A549 (cell line): ENCODE measurements around the gene SUPT3H. TPM values are rescaled to one million over a fixed set of nuclear protein-coding genes. Genes with fewer than 3 reads are reported as not detected.

Source experiments
- ATAC-seq, 2 experiments: fragments of 200-7000 bp in 1 of 2; fragments of >200 bp in 1 of 2; cut with Nextera tagmentation in 1 of 2; cut with Tn5 transposase in 1 of 2; 3 replicates each; pipeline versions ENCODE4 v1.8.0 to v1.9.1; 2018 to 2020; ENCODE audit warnings: mild to moderate bottlenecking in 1 of 2, moderate library complexity in 1 of 2
- CTCF ChIA-PET: fragments of 300-600 bp; sonication (Branson Sonifier 250); formaldehyde crosslinking; extraction: SDS; loops from one replicate; lab custom pipeline; 2021; ENCODE audit warnings: antibody characterized with exemption, inconsistent platforms; lab: Yijun Ruan, JAX
- POLR2A ChIA-PET: fragments of 350-600 bp; formaldehyde crosslinking; extraction: SDS; loops from one replicate; lab custom pipeline; 2021; ENCODE audit warnings: antibody characterized with exemption, inconsistent platforms; lab: Yijun Ruan, JAX
- DNase-seq, 2 experiments: peaks; one replicate each; pipeline versions ENCODE4 v3.0.0 to v3.0.0-alpha.2; 2011 to 2016; ENCODE audit warnings: low read depth in 1 of 2, low spot score in 1 of 2
- FAIRE-seq: peaks from 2 replicates; lab custom pipeline; 2011; peaks lifted over from hg19 to GRCh38; lab: Jason Lieb, UNC
- H3K27ac ChIP-seq, 2 experiments: fragments of >200 bp; sonication (Bioruptor Twin); formaldehyde crosslinking; 3 replicates each; pipeline ENCODE4 v1.5.1; 2016 to 2017
- H3K4me1 ChIP-seq: fragments of >200 bp; sonication (Bioruptor Twin); formaldehyde crosslinking; 3 replicates; pipeline ENCODE4 v1.6.1; 2016
- H3K4me2 ChIP-seq: fragments of >200 bp; sonication (Bioruptor Twin); formaldehyde crosslinking; 3 replicates; pipeline ENCODE4 v1.6.1; 2016
- H3K4me3 ChIP-seq: fragments of >200 bp; sonication (Bioruptor Twin); formaldehyde crosslinking; 3 replicates; pipeline ENCODE4 v1.5.1; 2016
- H3K9me3 ChIP-seq: fragments of >200 bp; sonication (Bioruptor Twin); formaldehyde crosslinking; 3 replicates; pipeline ENCODE4 v1.6.1; 2016
- BHLHE40 ChIP-seq: IDR thresholded peaks from 2 replicates; pipeline ENCODE4 v1.6.1; 2012; ENCODE audit warnings: low read depth, low read length, inconsistent platforms
- CBX8 ChIP-seq: fragments of 200-600 bp; sonication (generic); IDR thresholded peaks from 2 replicates; pipeline ENCODE4 v1.6.1; 2016
- CHD2 ChIP-seq: fragments of 150-350 bp; IDR thresholded peaks from 2 replicates; pipeline ENCODE4 v1.6.1; 2014; ENCODE audit warnings: low read length; ENCODE audit not compliant: partially characterized antibody
- ESRRA ChIP-seq: fragments of 150-350 bp; IDR thresholded peaks from 2 replicates; pipeline ENCODE4 v1.6.1; 2014; ENCODE audit warnings: mild to moderate bottlenecking, low read length, borderline replicate concordance
- GATA3 ChIP-seq: IDR thresholded peaks from 2 replicates; pipeline ENCODE4 v1.6.1; 2012; ENCODE audit warnings: borderline replicate concordance
- HEYL ChIP-seq: fragments of 250-450 bp; sonication (Bioruptor Pico); IDR thresholded peaks from 2 replicates; pipeline ENCODE4 v1.8.0; 2021; ENCODE audit warnings: mild to moderate bottlenecking, moderate library complexity
- HOXA7 ChIP-seq: fragments of 250-450 bp; sonication (Bioruptor Pico); IDR thresholded peaks from 2 replicates; pipeline ENCODE4 v1.5.0; 2020; ENCODE audit warnings: mild to moderate bottlenecking, moderate library complexity
- HOXB5 ChIP-seq: fragments of 250-450 bp; sonication (Bioruptor Pico); IDR thresholded peaks from 2 replicates; pipeline ENCODE4 v1.5.0; 2020; ENCODE audit warnings: mild to moderate bottlenecking, moderate library complexity
- JUNB ChIP-seq: fragments of >200 bp; sonication (Bioruptor Twin); formaldehyde crosslinking; IDR thresholded peaks from 2 replicates; pipeline ENCODE4 v1.6.1; 2016
- KDM1A ChIP-seq: fragments of 200-600 bp; sonication (generic); IDR thresholded peaks from 2 replicates; pipeline ENCODE4 v1.6.1; 2016; ENCODE audit warnings: low read depth, mild to moderate bottlenecking
- MAZ ChIP-seq: fragments of 150-350 bp; IDR thresholded peaks from 2 replicates; pipeline ENCODE4 v1.6.1; 2014; ENCODE audit warnings: antibody characterized with exemption, low read depth, low read length, borderline replicate concordance
- MYC ChIP-seq: IDR thresholded peaks from 2 replicates; pipeline ENCODE4 v1.6.1; 2012; ENCODE audit warnings: mild to moderate bottlenecking, inconsistent platforms, low read length, improper control_type of control experiment, borderline replicate concordance
- PHF8 ChIP-seq: fragments of 200-600 bp; sonication (generic); IDR thresholded peaks from 2 replicates; pipeline ENCODE4 v1.6.1; 2016; ENCODE audit warnings: low read depth, mild to moderate bottlenecking, antibody characterized with exemption, moderate library complexity, borderline replicate concordance
- RARB ChIP-seq: fragments of 250-450 bp; sonication (Bioruptor Pico); IDR thresholded peaks from 2 replicates; pipeline ENCODE4 v1.8.0; 2021; ENCODE audit warnings: mild to moderate bottlenecking, moderate library complexity
- RCOR1 ChIP-seq: fragments of 150-350 bp; IDR thresholded peaks from 2 replicates; pipeline ENCODE4 v1.6.1; 2014; ENCODE audit warnings: antibody characterized with exemption, low read length, low read depth
- RFX5 ChIP-seq: fragments of 450-650 bp; IDR thresholded peaks from 2 replicates; pipeline ENCODE4 v1.7.1; 2014; ENCODE audit warnings: antibody characterized with exemption, mild to moderate bottlenecking, moderate library complexity
- RNF2 ChIP-seq: fragments of 200-600 bp; sonication (generic); IDR thresholded peaks from 2 replicates; pipeline ENCODE4 v1.6.1; 2016; ENCODE audit warnings: low read depth, mild to moderate bottlenecking, antibody characterized with exemption, moderate library complexity, borderline replicate concordance
- SREBF2 ChIP-seq: fragments of 450-650 bp; IDR thresholded peaks from 2 replicates; pipeline ENCODE4 v1.6.1; 2014; ENCODE audit warnings: mild to moderate bottlenecking, moderate library complexity
- ZNF302 ChIP-seq: fragments of 250-450 bp; sonication (Bioruptor Pico); IDR thresholded peaks from 2 replicates; pipeline ENCODE4 v1.9.0; 2021; ENCODE audit warnings: inconsistent platforms, mild to moderate bottlenecking, moderate library complexity
- ZSCAN20 ChIP-seq: fragments of 250-450 bp; sonication (Bioruptor Pico); IDR thresholded peaks from 2 replicates; pipeline ENCODE4 v1.8.0; 2022; ENCODE audit warnings: mild to moderate bottlenecking, moderate library complexity
- WGBS: methylation state at CpG from one replicate; pipeline ENCODE4 v1.1.6; 2017; ENCODE audit errors: missing lambda C conversion rate; 5-methylcytosine and 5-hydroxymethylcytosine counted together
- polyA plus RNA-seq, 4 experiments: library from polyadenylated mRNA; depleted of rRNA in 3 of 4; stranded (reverse); fragments of >200 nt; fragmentation: RNase III in 1 of 4; extraction: RNeasy Plus Mini Kit Qiagen cat#74134 plus additional on column Dnase treatment in 1 of 4; gene quantifications; 2 replicates in 3 of 4; 3 replicates in 1 of 4; pipeline ENCODE4 v1.2.3, GENCODE V29; 2011 to 2017
- TF ChIP-seq, protein P1 (sequence below): fragments of >200 bp; sonication (Bioruptor Twin); formaldehyde crosslinking; IDR thresholded peaks from 3 replicates; pipeline ENCODE4 v1.5.1; 2016
- TF ChIP-seq, protein P2 (sequence below): fragments of 150-350 bp; IDR thresholded peaks from 2 replicates; pipeline ENCODE4 v1.6.1; 2014; ENCODE audit warnings: low read depth, mild to moderate bottlenecking, low read length
- TF ChIP-seq, protein P3 (sequence below): IDR thresholded peaks from 2 replicates; pipeline ENCODE4 v1.6.1; 2012; ENCODE audit warnings: low read depth, borderline replicate concordance

Gene SUPT3H
- polyA plus RNA-seq, 2 of the 4 experiments (the other 2 are of a cell fraction) = 4.3 to 6.2 TPM

DNA sequence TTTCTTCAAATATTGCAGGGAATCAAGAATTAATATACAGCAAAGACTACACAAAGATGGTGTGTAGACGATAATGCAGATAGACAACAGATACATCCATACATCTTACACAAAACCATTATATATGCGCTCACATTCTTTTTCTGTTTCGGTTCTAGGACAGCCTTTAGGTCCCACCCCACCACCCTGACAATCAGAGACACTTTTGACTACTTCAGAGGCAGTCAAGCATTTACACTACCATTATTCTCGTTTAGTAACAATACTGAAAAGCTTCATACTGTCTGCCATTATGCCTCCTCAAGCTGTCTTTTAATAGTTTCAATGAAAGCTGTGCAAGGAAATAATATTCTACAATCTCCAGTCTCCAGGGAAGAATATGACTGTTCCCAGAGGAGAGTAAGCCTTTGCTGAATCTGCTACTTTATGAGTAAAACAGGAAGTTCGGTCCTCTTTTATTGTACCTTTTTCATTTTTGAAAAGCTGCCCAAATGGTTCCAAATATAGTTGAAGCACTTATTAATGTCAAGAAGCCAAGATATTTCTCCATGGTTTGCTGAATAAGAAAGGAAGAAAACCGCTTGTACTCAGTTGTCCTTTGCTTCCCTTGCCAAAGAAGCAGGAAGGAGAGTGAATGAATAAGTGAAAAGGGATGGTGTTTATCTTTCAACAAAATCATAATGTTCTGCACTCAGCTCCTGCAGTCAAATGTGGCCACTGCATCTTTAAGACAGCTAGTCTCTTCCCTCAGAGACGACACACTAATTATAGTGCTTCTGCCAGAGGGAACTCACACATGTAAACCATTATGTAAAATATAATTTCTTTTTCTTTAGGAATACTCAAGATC is 521.9 kb downstream of the SUPT3H start:
- Histone ChIP-seq H3K27ac (no peak overlapping the region), H3K4me2 (no peak overlapping the region), H3K4me1 (no peaks in the 10 kb centered on the region), H3K9me3 (no peaks in the 10 kb centered on the region), H3K4me3 (no peak overlapping the region)
- TF ChIP-seq RFX5 = no peak
- TF ChIP-seq, protein P1, sequence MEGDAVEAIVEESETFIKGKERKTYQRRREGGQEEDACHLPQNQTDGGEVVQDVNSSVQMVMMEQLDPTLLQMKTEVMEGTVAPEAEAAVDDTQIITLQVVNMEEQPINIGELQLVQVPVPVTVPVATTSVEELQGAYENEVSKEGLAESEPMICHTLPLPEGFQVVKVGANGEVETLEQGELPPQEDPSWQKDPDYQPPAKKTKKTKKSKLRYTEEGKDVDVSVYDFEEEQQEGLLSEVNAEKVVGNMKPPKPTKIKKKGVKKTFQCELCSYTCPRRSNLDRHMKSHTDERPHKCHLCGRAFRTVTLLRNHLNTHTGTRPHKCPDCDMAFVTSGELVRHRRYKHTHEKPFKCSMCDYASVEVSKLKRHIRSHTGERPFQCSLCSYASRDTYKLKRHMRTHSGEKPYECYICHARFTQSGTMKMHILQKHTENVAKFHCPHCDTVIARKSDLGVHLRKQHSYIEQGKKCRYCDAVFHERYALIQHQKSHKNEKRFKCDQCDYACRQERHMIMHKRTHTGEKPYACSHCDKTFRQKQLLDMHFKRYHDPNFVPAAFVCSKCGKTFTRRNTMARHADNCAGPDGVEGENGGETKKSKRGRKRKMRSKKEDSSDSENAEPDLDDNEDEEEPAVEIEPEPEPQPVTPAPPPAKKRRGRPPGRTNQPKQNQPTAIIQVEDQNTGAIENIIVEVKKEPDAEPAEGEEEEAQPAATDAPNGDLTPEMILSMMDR = no peak
- TF ChIP-seq GATA3 = no peak
- no peak for TF ChIP-seq PHF8
- TF ChIP-seq ZSCAN20 (CRISPR knock-in tag) = no peak
- TF ChIP-seq CBX8 = no peak
- no peak for TF ChIP-seq ZNF302 (CRISPR knock-in tag)
- no peak for TF ChIP-seq MAZ
- TF ChIP-seq ESRRA = no peak
- no peak for TF ChIP-seq HOXA7 (CRISPR knock-in tag)
- TF ChIP-seq RNF2 = no peak
- TF ChIP-seq, protein P2, sequence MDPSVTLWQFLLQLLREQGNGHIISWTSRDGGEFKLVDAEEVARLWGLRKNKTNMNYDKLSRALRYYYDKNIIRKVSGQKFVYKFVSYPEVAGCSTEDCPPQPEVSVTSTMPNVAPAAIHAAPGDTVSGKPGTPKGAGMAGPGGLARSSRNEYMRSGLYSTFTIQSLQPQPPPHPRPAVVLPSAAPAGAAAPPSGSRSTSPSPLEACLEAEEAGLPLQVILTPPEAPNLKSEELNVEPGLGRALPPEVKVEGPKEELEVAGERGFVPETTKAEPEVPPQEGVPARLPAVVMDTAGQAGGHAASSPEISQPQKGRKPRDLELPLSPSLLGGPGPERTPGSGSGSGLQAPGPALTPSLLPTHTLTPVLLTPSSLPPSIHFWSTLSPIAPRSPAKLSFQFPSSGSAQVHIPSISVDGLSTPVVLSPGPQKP = no peak
- WGBS = 52% methylated on average over 7 of the region's 7 CpGs
- POLR2A ChIA-PET = no interaction called here
- no peak for ATAC-seq
- DNase-seq = no peak
- CTCF ChIA-PET = no interaction called here
- FAIRE-seq = no peak

DNA sequence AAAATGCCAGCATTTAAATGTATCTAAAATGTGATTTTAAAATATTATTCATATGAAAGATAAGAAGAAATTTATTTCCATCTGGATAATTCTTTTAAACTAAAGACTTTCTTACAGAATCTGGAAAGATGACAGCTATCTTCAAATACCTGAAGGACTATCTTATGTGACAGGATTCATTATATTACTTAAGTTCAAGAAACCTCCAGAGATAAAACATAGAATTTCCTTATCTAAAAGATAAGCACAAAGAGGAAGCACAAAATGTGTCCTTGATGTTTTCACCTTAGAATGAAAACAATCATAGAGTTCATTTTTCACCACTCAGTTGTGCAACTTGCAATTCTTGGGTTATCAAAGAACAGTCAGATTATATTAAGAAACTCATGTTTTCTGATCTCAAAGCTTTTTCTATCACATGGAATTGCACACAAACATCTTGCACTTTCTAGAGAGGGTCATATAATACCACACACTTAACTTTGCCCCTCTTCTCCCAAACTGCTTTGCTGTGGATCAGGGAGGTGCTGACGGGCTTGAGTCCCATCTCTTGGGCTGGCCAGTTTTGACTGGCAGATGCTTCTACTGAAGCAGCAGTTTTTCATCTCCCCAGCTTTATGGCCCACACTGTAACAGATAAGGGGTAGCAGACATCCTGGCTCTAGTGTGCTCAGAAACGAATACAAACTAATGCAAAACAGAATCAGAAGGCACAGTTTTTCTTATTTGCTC is 522.9 kb downstream of the SUPT3H start:
- TF ChIP-seq CBX8 (no peak), GATA3 (no peak), BHLHE40 (no peak), ESRRA (no peak), MYC (no peak), KDM1A (no peak), HEYL (CRISPR knock-in tag) (no peak), CHD2 (no peak)
- WGBS = 46% methylated on average over 2 of the region's 2 CpGs

DNA sequence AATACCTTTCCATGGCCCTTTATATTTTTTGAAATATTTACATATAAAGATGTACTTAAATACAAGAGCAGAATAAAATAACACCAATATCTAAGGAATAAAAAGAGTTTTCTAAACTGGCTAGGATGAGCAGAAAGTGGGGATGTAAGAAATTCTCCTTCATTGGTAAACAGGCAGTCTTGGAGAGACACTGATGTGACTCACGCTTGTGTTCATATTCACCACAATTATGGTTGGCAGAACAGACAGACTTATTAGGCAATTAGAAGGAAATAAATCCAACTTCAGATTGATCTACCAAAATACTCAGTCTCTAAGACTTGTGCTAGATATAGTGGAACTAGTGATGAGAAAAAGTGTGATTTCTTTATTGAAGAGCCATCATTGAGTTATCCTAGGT is 526.6 kb downstream of the SUPT3H start:
- POLR2A ChIA-PET = no interaction called here
- H3K27ac ChIP-seq = no peak overlapping the region
- no peak overlapping the region for H3K4me3 ChIP-seq
- no peaks in the 10 kb centered on the region for H3K4me1 ChIP-seq
- no peak for ATAC-seq
- H3K4me2 ChIP-seq = no peak overlapping the region
- 86% methylated on average over 1 of the region's 1 CpG for WGBS
- DNase-seq = no peak
- H3K9me3 ChIP-seq = no peaks in the 10 kb centered on the region
- CTCF ChIA-PET = no interaction called here
- TF ChIP-seq, protein P3, sequence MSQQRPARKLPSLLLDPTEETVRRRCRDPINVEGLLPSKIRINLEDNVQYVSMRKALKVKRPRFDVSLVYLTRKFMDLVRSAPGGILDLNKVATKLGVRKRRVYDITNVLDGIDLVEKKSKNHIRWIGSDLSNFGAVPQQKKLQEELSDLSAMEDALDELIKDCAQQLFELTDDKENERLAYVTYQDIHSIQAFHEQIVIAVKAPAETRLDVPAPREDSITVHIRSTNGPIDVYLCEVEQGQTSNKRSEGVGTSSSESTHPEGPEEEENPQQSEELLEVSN = no peak
- no peak for TF ChIP-seq HOXB5 (CRISPR knock-in tag)
- TF ChIP-seq JUNB = no peak
- no peak for TF ChIP-seq MAZ
- no peak for TF ChIP-seq SREBF2
- no peak for TF ChIP-seq ZSCAN20 (CRISPR knock-in tag)
- TF ChIP-seq RCOR1 = no peak
- TF ChIP-seq PHF8 = no peak
- no peak for TF ChIP-seq RARB (CRISPR knock-in tag)
- FAIRE-seq = no peak

More for the DNA sequence above, 522.9 kb downstream of the SUPT3H start:
- DNase-seq (no peak), ATAC-seq (no peak), FAIRE-seq (no peak)
- H3K4me3 ChIP-seq = no peak overlapping the region
- H3K4me1 ChIP-seq = no peaks in the 10 kb centered on the region
- no peak overlapping the region for H3K27ac ChIP-seq
- H3K9me3 ChIP-seq = no peaks in the 10 kb centered on the region
- no peak overlapping the region for H3K4me2 ChIP-seq
- ChIA-PET POLR2A (no interaction called here), CTCF (no interaction called here)
